DMS 273 (cell line): ENCODE measurements around the gene PLEKHA5.
A peak's percentile ranks its signal among the peaks of the same experiment; 100 is the strongest.
"Not testable (repeated sequence)": the region's sequence is repeated elsewhere in the genome, so short reads cannot be mapped to it uniquely, and the experiment has no call there.

Source experiments
- DNase-seq: peaks from one replicate; lab custom pipeline; 2025; ENCODE audit not compliant: unreplicated experiment; lab: John Stamatoyannopoulos, UW

PLEKHA5 gene

GRCh38 chr12:19167708-19168107, 38.2 kb downstream of the PLEKHA5 start:
- no peak for DNase-seq

GRCh38 chr12:19168644-19169043, 39.1 kb downstream of the PLEKHA5 start:
- no peak for DNase-seq

GRCh38 chr12:19169222-19169621, 39.7 kb downstream of the PLEKHA5 start:
- no peak for DNase-seq

GRCh38 chr12:19170286-19170685, 40.8 kb downstream of the PLEKHA5 start:
- not testable (repeated sequence) for DNase-seq

GRCh38 chr12:19171731-19172130, 42.2 kb downstream of the PLEKHA5 start:
- DNase-seq, result no peak

GRCh38 chr12:19177754-19178153, 48.2 kb downstream of the PLEKHA5 start:
- DNase-seq, result no peak

- DNase-seq, result no peak
Observed at GRCh38 chr12:19179986-19180385, 50.5 kb downstream of the PLEKHA5 start.

GRCh38 chr12:19181666-19182426, 52.3 kb downstream of the PLEKHA5 start:
- DNase-seq, result no peak

- no peak for DNase-seq
Observed at GRCh38 chr12:19183121-19183838, 53.7 kb downstream of the PLEKHA5 start.

- no peak for DNase-seq
Observed at GRCh38 chr12:19185262-19185929, 55.9 kb downstream of the PLEKHA5 start.

GRCh38 chr12:19186722-19187661, 57.5 kb downstream of the PLEKHA5 start:
- DNase-seq, result peak; percentile 59

GRCh38 chr12:19189522-19189921, 60.0 kb downstream of the PLEKHA5 start:
- DNase-seq, result no peak

GRCh38 chr12:19190292-19191031, 60.9 kb downstream of the PLEKHA5 start:
- no peak for DNase-seq

- no peak for DNase-seq
Observed at GRCh38 chr12:19191089-19191488, 61.6 kb downstream of the PLEKHA5 start.

GRCh38 chr12:19191563-19191962, 62.0 kb downstream of the PLEKHA5 start:
- no peak for DNase-seq

GRCh38 chr12:19192710-19193109, 63.2 kb downstream of the PLEKHA5 start:
- peak; percentile 2 for DNase-seq

GRCh38 chr12:19194963-19195362, 65.4 kb downstream of the PLEKHA5 start:
- DNase-seq, result no peak

GRCh38 chr12:19196959-19197630, 67.6 kb downstream of the PLEKHA5 start:
- DNase-seq, result no peak

GRCh38 chr12:19198272-19198671, 68.7 kb downstream of the PLEKHA5 start:
- DNase-seq, result no peak

GRCh38 chr12:19199332-19199731, 69.8 kb downstream of the PLEKHA5 start:
- no peak for DNase-seq
